LNCAP (cell line): ENCODE measurements around the gene DCX.

ENCODE experiments used
- TF ChIP-seq, protein P1 (sequence below): fragments of 450-650 bp; IDR thresholded peaks from 2 replicates; pipeline ENCODE4 v1.5.1; 2017; ENCODE audit warnings: mild to moderate bottlenecking

Gene DCX

DNA sequence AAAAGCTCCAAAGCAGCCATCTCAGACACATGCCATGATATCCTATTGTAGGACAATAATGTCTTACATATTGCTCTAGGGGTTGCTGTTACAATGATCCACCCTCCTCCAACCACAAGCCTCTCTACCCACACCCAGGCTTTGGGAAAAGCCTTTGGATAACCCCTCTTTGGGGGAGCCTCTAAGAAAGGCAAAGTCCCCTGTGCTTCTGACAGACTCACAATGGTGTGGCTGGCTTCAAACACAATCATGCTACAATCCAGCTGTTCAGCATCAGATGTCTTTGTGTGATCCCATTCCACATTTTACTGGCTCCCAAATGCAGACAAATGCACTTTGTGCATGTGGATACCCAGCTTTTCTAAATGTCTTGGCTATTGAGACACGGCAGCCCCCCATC lies 75.9 kb downstream of the DCX start:
- TF ChIP-seq, protein P1, sequence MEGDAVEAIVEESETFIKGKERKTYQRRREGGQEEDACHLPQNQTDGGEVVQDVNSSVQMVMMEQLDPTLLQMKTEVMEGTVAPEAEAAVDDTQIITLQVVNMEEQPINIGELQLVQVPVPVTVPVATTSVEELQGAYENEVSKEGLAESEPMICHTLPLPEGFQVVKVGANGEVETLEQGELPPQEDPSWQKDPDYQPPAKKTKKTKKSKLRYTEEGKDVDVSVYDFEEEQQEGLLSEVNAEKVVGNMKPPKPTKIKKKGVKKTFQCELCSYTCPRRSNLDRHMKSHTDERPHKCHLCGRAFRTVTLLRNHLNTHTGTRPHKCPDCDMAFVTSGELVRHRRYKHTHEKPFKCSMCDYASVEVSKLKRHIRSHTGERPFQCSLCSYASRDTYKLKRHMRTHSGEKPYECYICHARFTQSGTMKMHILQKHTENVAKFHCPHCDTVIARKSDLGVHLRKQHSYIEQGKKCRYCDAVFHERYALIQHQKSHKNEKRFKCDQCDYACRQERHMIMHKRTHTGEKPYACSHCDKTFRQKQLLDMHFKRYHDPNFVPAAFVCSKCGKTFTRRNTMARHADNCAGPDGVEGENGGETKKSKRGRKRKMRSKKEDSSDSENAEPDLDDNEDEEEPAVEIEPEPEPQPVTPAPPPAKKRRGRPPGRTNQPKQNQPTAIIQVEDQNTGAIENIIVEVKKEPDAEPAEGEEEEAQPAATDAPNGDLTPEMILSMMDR = no peak

DNA sequence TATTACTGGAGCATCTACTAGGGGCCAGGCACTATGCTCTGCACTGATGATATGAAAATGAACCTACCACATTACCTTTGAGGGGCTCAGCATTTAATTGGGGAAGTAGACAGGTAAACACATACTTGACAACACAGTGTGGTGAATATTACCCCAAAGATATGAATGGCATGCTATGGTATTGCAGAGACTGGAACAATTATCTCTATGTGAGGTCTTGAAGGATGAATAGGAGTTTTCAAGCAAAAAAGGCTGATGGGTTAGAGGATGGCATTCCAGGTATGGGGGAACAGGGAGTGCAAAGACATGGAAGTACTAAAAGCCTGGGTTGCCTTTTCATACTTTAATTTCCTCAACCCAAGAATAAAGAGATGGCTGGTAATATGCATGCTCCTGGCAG lies 82.6 kb downstream of the DCX start:
- TF ChIP-seq, protein P1 = no peak

DNA sequence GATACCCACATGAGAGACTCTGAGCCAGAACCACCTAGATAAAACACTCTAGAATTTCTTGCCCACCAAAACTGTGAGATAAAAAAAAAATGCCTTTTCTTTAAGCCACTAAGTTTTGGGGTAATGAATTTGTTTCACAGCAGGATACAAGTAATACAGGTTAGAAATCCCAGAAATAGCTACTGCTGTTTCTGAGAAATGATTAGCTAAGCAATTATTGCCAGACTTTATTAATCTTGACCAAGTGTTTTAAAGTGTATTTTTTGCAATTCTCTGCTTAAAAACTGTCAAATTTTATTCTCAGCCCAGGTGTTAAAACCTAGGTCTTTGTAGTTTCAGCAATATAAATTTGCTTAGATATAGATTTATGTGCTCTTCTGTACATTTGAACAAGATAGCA lies 83.1 kb downstream of the DCX start:
- TF ChIP-seq, protein P1 = no peak

DNA sequence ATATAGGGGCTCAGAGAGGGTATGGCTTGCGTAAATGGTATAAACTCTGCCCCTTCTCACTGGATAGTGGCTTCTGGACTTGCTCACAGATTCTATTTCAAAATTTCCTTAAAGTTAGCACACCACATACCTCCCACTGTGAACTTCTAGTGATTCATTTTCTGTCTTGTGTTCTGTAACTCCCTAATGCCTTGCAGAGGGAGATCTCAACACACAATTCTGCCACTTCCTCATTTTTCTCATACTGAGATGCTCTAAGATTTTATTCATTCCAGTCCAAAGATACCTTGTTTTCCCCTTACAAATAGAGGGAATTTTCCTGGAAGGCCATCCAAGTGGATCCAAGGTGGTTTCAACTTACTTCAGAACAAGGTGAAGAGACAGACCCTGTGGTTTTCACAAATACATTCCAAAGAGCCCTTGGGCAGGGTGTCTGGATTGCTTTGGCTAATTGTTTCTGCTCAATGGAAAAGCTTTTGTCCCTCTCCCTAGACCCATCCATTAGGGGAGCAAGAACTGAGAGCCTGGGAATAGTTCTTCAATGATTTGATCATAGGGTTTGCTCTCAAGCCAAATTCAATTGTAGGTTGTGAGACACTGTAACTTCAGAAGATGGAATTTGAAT lies 89.6 kb downstream of the DCX start:
- TF ChIP-seq, protein P1 = no peak

DNA sequence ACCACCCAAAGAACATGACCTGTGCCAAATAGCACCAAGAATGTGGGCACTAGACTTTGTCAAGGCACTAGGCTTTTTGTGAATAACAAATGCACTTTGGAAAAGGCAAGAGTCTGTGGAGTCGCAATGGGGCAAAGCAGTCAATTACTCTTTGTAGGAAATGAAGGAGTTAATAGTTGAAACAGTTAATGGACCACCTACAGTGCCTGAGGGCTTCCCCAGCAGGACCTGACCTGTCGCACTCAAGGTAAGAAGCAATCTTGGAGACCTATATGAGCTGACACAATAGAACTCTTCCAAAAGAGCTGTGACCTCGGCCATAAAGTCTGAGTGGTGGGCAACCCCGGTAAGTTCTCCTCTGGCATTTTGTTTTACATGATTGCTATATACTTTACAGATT lies 92.5 kb downstream of the DCX start:
- TF ChIP-seq, protein P1 = no peak

DNA sequence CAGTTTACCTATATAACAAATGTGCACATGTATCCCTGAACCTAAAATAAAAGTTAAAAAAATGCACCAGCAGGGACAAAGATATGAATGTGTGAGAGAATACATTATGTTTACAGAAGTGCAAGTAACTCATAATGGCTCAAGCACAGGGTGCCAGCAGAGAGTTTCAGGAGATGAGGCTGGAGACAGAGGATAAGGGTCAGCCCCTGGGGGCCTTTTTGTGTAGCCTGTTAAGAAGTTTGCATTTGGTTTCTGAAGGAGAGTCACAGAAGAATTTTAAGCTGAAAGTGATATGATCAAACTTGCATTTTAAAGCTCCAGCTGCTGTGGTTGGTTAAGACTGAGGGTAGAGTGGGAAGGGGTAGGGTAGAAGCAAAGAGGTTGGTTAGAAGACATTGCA lies 93.1 kb downstream of the DCX start:
- TF ChIP-seq, protein P1 = no peak

DNA sequence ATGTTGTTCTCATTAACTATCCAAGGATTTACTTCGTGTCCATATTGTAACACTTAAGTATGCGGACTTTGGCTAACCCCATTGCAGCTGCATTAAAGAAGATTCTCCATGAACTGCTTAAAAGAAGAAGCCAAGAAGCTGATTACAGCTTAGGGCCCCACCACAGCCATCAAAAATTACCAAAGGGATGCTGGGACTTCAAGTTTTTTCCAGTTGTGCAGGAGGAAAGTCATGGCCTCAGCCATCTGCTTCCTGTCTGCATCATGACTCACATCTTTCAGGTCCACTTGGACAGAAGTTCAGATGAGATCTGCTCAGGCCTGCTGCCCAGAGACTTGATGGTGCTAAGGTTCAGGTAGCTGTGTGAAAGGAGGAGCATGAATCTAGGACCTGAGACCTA lies 102.9 kb downstream of the DCX start:
- TF ChIP-seq, protein P1 = no peak

DNA sequence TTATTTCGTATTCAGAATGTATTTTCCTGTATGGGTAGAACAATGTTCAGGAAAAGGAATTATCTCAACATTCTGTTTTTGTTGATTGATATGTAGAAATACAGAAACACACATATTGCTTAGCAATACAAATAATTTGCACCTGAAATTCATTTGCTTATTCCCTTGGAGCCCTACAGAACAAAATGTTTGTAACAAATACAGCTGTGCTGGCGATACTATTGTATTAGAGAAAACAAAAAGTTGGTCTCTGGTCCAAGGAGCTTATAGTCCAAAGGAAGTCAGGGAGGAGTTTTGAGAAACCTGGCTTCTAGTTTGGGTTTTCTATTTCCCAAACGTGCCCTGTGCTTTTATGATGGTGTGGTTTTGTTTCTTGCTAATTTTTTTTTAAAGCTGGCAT lies 104.0 kb downstream of the DCX start:
- TF ChIP-seq, protein P1 = no peak
